Neural cell (in vitro differentiated cells): ENCODE results near the gene ZNF300.
"Not testable (repeated sequence)": the region's sequence is repeated elsewhere in the genome, so short reads cannot be mapped to it uniquely, and the experiment has no call there.

Experiments
- CTCF ChIP-seq: fragments of 450-650 bp; IDR thresholded peaks from 2 replicates; pipeline ENCODE4 v1.5.1; 2014; ENCODE audit warnings: antibody characterized with exemption, mild to moderate bottlenecking, moderate library complexity; ENCODE audit not compliant: poor library complexity, severe bottlenecking
- EP300 ChIP-seq: fragments of 450-650 bp; conservative IDR thresholded peaks from 2 replicates; pipeline ENCODE4 v1.6.1; 2014; ENCODE audit warnings: antibody characterized with exemption, mild to moderate bottlenecking, moderate library complexity; ENCODE audit not compliant: poor library complexity, severe bottlenecking
- POLR2AphosphoS5 ChIP-seq: IDR thresholded peaks from 2 replicates; pipeline ENCODE4 v1.6.1; 2012
- REST ChIP-seq: IDR thresholded peaks from 2 replicates; pipeline ENCODE4 v1.6.1; 2012; ENCODE audit warnings: borderline replicate concordance

DNA sequence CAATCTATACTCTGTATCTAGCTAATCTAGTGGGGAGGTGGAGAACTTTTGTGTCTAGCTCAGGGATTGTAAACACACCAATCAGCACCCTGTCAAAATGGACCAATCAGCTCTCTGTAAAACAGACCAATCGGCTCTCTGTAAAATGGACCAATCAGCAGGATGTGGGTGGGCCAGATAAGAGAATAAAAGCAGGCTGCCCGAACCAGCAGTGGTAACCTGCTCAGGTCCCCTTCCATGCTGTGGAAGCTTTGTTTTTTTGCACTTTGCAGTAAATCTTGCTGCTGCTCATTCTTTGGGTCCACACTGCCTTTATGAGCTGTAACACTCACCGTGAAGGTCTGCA lies 58.5 kb downstream of the ZNF300 start, which contains the start of gene IRGM:
- not testable (repeated sequence) for TF ChIP-seq CTCF, EP300, REST, POLR2AphosphoS5
